K562 (cell line): Measurements from ENCODE around the gene CTDNEP1. TPM values are rescaled to one million over a fixed set of nuclear protein-coding genes. Genes with fewer than 3 reads are reported as not detected.

Experiments
- CTCFL ChIP-seq: IDR thresholded peaks from 2 replicates; pipeline ENCODE4 v1.6.1; 2011; ENCODE audit warnings: borderline replicate concordance, low read depth, mild to moderate bottlenecking, moderate library complexity, low read length; ENCODE audit not compliant: insufficient read depth, poor library complexity, severe bottlenecking
- DPF2 ChIP-seq: fragments of 450-650 bp; IDR thresholded peaks from 2 replicates; pipeline ENCODE4 v1.6.1; 2016
- IFI16 ChIP-seq: fragments of 250-450 bp; sonication (Bioruptor Pico); IDR thresholded peaks from 2 replicates; pipeline ENCODE4 v2.1.2; 2022; ENCODE audit warnings: mild to moderate bottlenecking, inconsistent platforms
- MAZ ChIP-seq, 2 experiments: fragments of 450-650 bp in 1 of 2; sonication (generic) in 1 of 2; formaldehyde crosslinking; IDR thresholded peaks in 1 of 2; conservative IDR thresholded peaks in 1 of 2; 2 replicates each; pipeline versions ENCODE4 v1.4.0 to v1.5.0; 2020; ENCODE audit warnings: mild to moderate bottlenecking in 1 of 2, missing genetic modification reagents in 1 of 2
- MLLT1 ChIP-seq, 2 experiments: fragments of 450-650 bp; IDR thresholded peaks; 2 replicates each; pipeline ENCODE4 v1.6.1; 2016
- NR2C2 ChIP-seq, 2 experiments: fragments of 200-800 bp in 1 of 2; sonication (Bioruptor generic) in 1 of 2; sonication (generic) in 1 of 2; formaldehyde crosslinking in 1 of 2; IDR thresholded peaks; 2 replicates each; pipeline versions ENCODE4 v1.6.1 to v1.8.0; 2016 to 2022; ENCODE audit warnings: mild to moderate bottlenecking in 1 of 2, missing compliant biosample characterization in 1 of 2, missing genetic modification characterization in 1 of 2, missing genetic modification reagents in 1 of 2
- RBM22 ChIP-seq: fragments of 200-400 bp; formaldehyde crosslinking; IDR thresholded peaks from 2 replicates; pipeline ENCODE4 v1.6.1; 2018; ENCODE audit warnings: low read length, low read depth; ENCODE audit not compliant: poor library complexity, severe bottlenecking
- STAG1 ChIP-seq: sonication (generic); formaldehyde crosslinking; IDR thresholded peaks from 2 replicates; pipeline ENCODE4 v1.5.0; 2020; ENCODE audit warnings: missing genetic modification reagents, borderline replicate concordance
- TAF1 ChIP-seq: IDR thresholded peaks from 2 replicates; pipeline ENCODE4 v1.6.1; 2011; ENCODE audit warnings: mild to moderate bottlenecking, low read length, moderate library complexity; ENCODE audit not compliant: insufficient read depth, control insufficient read depth, severe bottlenecking; ENCODE audit errors: extremely low read depth
- ZNF318 ChIP-seq, 2 experiments: fragments of 450-650 bp; IDR thresholded peaks; 2 replicates each; pipeline ENCODE4 v1.6.1; 2016; ENCODE audit warnings: mild to moderate bottlenecking in 2 of 2, borderline replicate concordance in 1 of 2, low read depth in 1 of 2, moderate library complexity in 1 of 2
- polyA plus RNA-seq, 8 experiments: library from polyadenylated mRNA; depleted of rRNA in 4 of 8; stranded (reverse) in 5 of 8; unstranded in 3 of 8; fragments of >200 nt; fragmentation: Nextera tagmentation in 2 of 8; fragmentation: Illumina TruSeq in 1 of 8; extraction: Ambion mirVana in 2 of 8; extraction: Trizol in 1 of 8; gene quantifications; 2 replicates each; pipeline versions ENCODE4 v1.2.1 to v1.2.3, GENCODE V29; 2011 to 2014; ENCODE audit warnings: inconsistent platforms in 1 of 8, missing spikeins in 1 of 8
- total RNA-seq, 7 experiments: library from RNA; depleted of rRNA in 6 of 7; stranded (reverse); fragments of >200 nt in 6 of 7; fragmentation: Illumina TruSeq in 2 of 7; extraction: Trizol in 2 of 7; gene quantifications; 2 replicates each; pipeline versions ENCODE4 v1.2.1 to v1.2.3, GENCODE V29; 2011 to 2021; ENCODE audit warnings: low replicate concordance in 1 of 7
- TF ChIP-seq, protein P1 (sequence below): fragments of 450-650 bp; IDR thresholded peaks from 2 replicates; pipeline ENCODE4 v1.6.1; 2016

The CTDNEP1 gene
- total and polyA plus RNA-seq, 9 of the 15 experiments (the other 6 are each of a cell fraction or from before 2014, with no cell fraction given), result 10.7 to 150 (median 28.5) TPM

DNA sequence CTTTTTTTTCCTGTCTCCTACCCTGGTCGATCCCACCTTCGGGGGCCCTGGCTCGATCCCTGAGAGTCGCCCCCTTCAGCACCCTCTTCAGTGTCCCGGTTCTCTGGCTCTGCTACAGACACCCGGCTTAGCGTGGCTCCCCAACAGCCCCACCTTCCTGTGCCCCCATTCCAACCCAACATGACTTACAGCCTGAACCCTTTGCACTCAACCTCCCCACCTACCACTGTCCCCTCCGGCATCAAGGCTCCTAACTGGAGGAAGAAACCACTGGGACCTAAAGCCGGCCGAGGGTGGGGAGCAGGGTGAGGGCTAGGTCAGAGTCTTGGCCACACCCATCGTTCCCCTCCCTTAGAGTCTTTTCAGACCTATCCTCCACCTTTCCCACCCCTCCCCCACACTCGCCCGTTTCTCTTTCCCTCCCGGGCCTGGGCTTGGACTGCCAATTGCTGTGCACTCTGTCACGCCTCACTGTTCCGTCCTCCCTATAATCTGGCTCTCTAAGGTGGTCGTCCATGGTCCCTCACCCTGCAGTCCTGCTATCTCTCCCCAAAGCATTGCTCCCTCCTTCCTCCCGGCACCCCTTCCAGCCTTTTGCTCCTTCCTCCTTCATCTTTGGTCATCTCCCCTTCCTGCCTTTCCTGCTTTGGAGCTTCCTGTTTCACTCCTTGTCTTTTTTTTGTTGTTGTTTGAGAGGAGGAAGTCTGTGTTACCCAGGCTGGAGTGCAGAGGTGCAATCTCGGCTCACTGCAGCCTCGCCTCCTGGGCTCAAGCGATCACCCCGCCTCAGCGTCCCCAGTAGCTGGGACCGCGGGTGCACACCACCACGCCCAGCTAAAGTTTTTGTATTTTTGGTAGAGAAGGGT lies 11.6 kb upstream of the CTDNEP1 start (continued):
- TF ChIP-seq RBM22 (no peak), NR2C2 (CRISPR knock-in tag; IDR thresholded peaks at IDR 0.05) (no peak), NR2C2 (tag; IDR thresholded peaks at IDR 0.05) (0 out of 2 replicates have a peak, but pooled peaks have one; percentile 0), TAF1 (peak; percentile 39), DPF2 (peak; percentile 70), MAZ (CRISPR knock-in tag; conservative IDR thresholded peaks at IDR 0.05 in 1 of 2, IDR thresholded peaks at IDR 0.05 in 1 of 2) (no peak), ZNF318 (IDR thresholded peaks at IDR 0.05; ENCODE audit: borderline replicate concordance in 1 of 2, low read depth in 1 of 2) (peak in 1 of 2 experiments; percentile 45; a peak in 1 of 4 replicates), IFI16 (no peak), CTCFL (no peak), STAG1 (CRISPR knock-in tag) (no peak), MLLT1 (IDR thresholded peaks at IDR 0.05) (peak; percentile 41 to 49; a peak in 2 of 4 replicates)
- TF ChIP-seq, protein P1, sequence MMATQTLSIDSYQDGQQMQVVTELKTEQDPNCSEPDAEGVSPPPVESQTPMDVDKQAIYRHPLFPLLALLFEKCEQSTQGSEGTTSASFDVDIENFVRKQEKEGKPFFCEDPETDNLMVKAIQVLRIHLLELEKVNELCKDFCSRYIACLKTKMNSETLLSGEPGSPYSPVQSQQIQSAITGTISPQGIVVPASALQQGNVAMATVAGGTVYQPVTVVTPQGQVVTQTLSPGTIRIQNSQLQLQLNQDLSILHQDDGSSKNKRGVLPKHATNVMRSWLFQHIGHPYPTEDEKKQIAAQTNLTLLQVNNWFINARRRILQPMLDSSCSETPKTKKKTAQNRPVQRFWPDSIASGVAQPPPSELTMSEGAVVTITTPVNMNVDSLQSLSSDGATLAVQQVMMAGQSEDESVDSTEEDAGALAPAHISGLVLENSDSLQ, result peak; percentile 11; the same call in 1 of the 2 replicates
